ENCODE results near the gene ADAM17.

DNA sequence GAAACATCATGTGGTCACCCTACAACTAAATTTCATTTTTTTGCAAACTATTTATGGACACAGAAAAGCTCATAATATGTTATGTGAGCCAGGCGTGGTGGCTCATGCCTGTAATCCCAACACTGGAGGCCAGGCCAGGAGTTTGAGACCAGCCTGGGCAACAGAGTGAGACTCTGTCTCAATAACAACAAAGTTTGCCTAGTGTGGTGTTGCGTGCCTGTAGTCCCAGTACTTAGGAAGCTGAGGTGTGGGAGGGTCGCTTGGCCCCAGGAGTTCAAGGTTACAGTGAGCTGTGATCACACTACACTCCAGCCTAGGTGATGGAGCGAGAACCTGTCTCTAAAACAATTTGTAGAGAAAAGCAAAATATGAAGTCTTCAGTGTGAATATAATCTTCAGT lies 75.5 kb downstream of the ADAM17 start:
- no peak for TF ChIP-seq POLR2AphosphoS5 (IDR thresholded peaks at IDR 0.05)
- TF ChIP-seq POLR2A (IDR thresholded peaks at IDR 0.05), result no peak
- TF ChIP-seq, protein P1, sequence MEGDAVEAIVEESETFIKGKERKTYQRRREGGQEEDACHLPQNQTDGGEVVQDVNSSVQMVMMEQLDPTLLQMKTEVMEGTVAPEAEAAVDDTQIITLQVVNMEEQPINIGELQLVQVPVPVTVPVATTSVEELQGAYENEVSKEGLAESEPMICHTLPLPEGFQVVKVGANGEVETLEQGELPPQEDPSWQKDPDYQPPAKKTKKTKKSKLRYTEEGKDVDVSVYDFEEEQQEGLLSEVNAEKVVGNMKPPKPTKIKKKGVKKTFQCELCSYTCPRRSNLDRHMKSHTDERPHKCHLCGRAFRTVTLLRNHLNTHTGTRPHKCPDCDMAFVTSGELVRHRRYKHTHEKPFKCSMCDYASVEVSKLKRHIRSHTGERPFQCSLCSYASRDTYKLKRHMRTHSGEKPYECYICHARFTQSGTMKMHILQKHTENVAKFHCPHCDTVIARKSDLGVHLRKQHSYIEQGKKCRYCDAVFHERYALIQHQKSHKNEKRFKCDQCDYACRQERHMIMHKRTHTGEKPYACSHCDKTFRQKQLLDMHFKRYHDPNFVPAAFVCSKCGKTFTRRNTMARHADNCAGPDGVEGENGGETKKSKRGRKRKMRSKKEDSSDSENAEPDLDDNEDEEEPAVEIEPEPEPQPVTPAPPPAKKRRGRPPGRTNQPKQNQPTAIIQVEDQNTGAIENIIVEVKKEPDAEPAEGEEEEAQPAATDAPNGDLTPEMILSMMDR (IDR thresholded peaks at IDR 0.05 in 8 of 11, conservative IDR thresholded peaks at IDR 0.05 in 3 of 11), result no peak

Measured in spleen (tissue), 7 donors.